ENCODE data around the gene GABPB2. TPM values are rescaled to one million over a fixed set of nuclear protein-coding genes. Genes with fewer than 3 reads are reported as not detected.
A peak's percentile ranks its signal among the peaks of the same experiment; 100 is the strongest.

GABPB2 gene
- total and polyA plus RNA-seq, 2 of the 13 experiments (the other 11 are each of a cell fraction or from before 2014, with no cell fraction given), result 0.09 TPM; not detected in 1

DNA sequence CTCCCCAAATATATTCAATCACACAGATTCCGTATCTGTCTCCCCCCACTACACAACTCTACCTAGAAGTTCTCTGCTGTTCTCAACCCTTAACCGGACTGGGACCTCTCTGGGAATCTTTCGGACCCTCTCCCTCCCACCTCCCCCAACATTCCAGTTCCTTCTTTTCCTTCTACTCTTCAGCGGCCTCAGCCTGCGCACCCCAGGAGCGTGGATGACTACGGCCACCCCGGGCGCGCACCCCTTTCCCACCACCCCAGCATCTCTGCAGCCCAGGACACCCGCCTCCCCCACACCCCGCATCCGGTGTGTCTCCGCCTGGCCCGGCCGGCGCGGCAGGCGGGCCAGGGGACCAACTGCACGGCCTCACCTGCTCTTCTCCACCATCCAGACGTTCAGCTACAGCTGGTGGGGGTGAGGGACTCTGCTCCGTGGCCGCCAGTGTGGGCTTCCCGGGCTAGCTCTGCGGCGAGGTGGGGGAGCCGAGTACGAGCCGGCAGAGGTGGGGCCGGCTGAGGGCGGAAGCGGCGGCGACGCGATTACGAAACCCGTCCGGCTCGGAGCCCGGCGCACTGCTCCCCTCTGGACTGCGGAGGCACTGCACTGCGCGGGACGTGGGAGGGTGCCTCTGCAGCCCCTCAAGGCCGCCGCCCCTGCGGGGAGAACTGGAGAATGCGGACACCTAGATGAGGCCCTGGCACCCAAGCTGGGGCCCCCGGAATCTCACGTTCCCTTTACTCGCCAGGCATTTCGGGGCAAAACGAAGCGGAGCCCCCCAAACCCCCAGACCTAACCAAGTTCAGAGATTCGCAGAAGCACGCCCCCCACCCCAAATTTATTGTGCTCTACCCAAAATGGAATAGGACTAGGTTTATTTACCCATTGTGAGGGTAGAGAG lies 11.2 kb upstream of the GABPB2 start, which contains the start of gene CDC42SE1 (continued):
- TF ChIP-seq FOXO4 (CRISPR knock-in tag; conservative IDR thresholded peaks at IDR 0.05) (no peak), SP140L (CRISPR knock-in tag; IDR thresholded peaks at IDR 0.05; ENCODE audit: borderline replicate concordance) (no peak), HIVEP1 (CRISPR knock-in tag; IDR thresholded peaks at IDR 0.05) (peak; percentile 71; the same call in 1 of the 2 replicates), ZNF577 (CRISPR knock-in tag; IDR thresholded peaks at IDR 0.05; ENCODE audit: borderline replicate concordance, low read depth) (no peak), SIN3B (IDR thresholded peaks at IDR 0.05; ENCODE audit: low read length) (no peak), GFI1 (CRISPR knock-in tag; IDR thresholded peaks at IDR 0.05; ENCODE audit: borderline replicate concordance) (peak; percentile 52; the same call in 1 of the 2 replicates), EP300 (IDR thresholded peaks at IDR 0.05; ENCODE audit: low read depth in 2 of 2, low read length in 2 of 2) (no peak), EP300 (CRISPR knock-in tag; IDR thresholded peaks at IDR 0.05; ENCODE audit: borderline replicate concordance) (peak; percentile 73), ZBTB7B (CRISPR knock-in tag; IDR thresholded peaks at IDR 0.05) (peak; percentile 85; the same call in 1 of the 2 replicates), LCORL (IDR thresholded peaks at IDR 0.05) (no peak), LCORL (CRISPR knock-in tag; IDR thresholded peaks at IDR 0.05) (peak; percentile 74; the same call in 1 of the 2 replicates), NFYC (CRISPR knock-in tag; IDR thresholded peaks at IDR 0.05) (no peak), ZNF703 (CRISPR knock-in tag; IDR thresholded peaks at IDR 0.05; ENCODE audit: borderline replicate concordance) (0 out of 2 replicates have a peak, but pooled peaks have one; percentile 25), TOPORS (CRISPR knock-in tag; IDR thresholded peaks at IDR 0.05) (no peak), FOXO1 (CRISPR knock-in tag; IDR thresholded peaks at IDR 0.05) (peak; percentile 66), ZNF549 (CRISPR knock-in tag; IDR thresholded peaks at IDR 0.05) (no peak), ZNF704 (CRISPR knock-in tag; IDR thresholded peaks at IDR 0.05; ENCODE audit: borderline replicate concordance) (no peak), ISL2 (CRISPR knock-in tag; IDR thresholded peaks at IDR 0.05) (no peak), RNF2 (conservative IDR thresholded peaks at IDR 0.05; ENCODE audit: low read depth) (no peak), SCMH1 (CRISPR knock-in tag; IDR thresholded peaks at IDR 0.05; ENCODE audit: borderline replicate concordance) (no peak), TRAFD1 (CRISPR knock-in tag; IDR thresholded peaks at IDR 0.05; ENCODE audit: borderline replicate concordance) (no peak), SOX5 (CRISPR knock-in tag; IDR thresholded peaks at IDR 0.05; ENCODE audit: borderline replicate concordance) (peak; percentile 54; the same call in 1 of the 2 replicates)
- TF ChIP-seq, protein P1, sequence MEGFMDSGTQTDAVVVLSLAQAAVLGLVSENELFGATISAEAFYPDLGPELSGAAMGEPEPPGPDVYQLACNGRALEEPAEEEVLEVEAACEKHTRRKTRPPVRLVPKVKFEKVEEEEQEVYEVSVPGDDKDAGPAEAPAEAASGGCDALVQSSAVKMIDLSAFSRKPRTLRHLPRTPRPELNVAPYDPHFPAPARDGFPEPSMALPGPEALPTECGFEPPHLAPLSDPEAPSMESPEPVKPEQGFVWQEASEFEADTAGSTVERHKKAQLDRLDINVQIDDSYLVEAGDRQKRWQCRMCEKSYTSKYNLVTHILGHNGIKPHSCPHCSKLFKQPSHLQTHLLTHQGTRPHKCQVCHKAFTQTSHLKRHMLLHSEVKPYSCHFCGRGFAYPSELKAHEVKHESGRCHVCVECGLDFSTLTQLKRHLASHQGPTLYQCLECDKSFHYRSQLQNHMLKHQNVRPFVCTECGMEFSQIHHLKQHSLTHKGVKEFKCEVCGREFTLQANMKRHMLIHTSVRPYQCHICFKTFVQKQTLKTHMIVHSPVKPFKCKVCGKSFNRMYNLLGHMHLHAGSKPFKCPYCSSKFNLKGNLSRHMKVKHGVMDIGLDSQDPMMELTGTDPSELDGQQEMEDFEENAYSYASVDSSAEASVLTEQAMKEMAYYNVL (CRISPR knock-in tag; IDR thresholded peaks at IDR 0.05; ENCODE audit: borderline replicate concordance), result peak; percentile 58; the same call in 1 of the 2 replicates
